Measurements from ENCODE around the gene UBL5.
"Not testable (repeated sequence)": the region's sequence is repeated elsewhere in the genome, so short reads cannot be mapped to it uniquely, and the experiment has no call there.

The UBL5 gene

DNA sequence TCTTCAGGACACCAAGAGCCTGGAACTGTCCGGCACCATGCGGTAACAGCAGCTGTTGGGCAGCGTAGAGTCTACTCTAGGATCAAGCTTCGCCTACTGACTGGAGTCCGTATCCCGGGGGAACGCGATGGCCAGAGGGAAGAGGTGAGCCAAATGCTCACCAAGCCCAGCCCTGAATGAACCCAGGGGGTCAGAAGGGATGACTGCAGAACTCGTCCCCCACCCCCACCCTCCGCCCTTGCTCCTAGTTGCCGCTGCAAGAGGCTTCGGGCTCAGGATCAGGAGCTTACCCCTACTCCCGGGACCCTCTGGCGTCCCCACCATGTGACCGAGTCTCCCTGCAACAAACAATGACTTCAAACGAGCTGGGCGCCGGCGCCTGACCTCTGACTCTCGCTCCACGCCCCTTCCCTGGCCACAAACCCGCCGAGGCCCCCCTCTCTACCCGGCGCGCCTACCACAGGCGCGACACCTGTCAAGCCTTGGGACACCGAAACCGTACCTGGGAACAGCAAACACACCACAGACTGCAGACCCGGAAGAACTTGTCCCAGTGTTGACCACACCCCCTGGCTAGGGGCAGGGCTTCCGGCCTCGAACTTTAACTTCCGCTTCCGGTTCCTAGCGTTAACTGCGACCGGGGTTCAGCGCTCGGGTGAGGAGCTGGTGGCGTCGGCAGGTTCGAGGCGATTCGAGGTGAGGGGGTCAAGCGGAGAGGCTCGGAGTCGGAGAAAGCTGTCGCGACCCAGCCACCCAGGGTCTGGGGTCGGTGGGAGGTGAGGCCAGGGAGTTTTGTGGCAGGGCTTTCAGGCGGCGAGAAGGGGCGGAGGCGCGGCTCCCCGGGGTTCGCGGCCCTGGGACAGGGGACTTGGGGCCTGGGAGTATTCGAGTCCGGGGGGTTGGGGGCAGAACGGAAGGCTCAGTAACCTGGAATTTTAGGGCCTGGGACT is at the start of gene UBL5:
Gene UBL5, plus strand, starts transcription at position 630 of the 950 bp plus-strand sequence. CDS start 420 bp downstream, outside the sequence.
- FAIRE-seq: peak; percentile 94

DNA sequence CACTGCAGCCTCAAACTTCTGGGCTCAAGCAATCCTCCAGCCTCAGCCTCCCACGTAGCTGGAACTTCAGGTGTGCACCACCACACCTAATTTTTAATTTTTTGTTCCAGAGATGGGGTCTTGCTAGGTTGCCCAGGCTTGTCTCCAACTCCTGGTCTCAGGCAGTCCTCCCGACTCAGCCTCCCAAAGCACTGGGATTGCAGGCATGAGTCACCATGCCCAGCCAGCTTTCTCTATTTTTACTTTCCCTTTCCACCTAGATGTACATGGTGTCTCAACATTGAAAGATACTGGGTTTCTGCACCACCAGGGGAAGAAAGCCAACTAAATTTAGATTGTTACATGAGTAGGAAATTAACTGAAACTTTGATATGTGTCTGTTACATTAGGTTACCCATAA is 45.4 kb upstream of the UBL5 start:
- FAIRE-seq: no peak

DNA sequence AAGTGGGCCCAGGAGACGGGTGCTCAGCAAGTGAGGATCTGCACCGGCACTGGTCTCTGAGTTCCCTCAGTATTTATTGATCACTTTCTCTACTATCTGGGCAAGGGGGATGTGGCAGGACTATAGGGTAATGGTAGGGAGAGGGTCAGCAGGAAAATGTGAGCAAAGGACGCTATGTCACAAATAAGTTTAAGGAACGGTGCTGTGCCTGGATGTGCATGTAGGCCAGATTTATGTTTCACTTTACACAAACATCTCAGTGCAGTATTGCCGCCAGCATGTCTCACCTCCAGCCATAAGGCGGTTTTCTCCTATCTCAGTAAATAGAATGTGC is 43.6 kb upstream of the UBL5 start:
- not testable (repeated sequence) for FAIRE-seq

DNA sequence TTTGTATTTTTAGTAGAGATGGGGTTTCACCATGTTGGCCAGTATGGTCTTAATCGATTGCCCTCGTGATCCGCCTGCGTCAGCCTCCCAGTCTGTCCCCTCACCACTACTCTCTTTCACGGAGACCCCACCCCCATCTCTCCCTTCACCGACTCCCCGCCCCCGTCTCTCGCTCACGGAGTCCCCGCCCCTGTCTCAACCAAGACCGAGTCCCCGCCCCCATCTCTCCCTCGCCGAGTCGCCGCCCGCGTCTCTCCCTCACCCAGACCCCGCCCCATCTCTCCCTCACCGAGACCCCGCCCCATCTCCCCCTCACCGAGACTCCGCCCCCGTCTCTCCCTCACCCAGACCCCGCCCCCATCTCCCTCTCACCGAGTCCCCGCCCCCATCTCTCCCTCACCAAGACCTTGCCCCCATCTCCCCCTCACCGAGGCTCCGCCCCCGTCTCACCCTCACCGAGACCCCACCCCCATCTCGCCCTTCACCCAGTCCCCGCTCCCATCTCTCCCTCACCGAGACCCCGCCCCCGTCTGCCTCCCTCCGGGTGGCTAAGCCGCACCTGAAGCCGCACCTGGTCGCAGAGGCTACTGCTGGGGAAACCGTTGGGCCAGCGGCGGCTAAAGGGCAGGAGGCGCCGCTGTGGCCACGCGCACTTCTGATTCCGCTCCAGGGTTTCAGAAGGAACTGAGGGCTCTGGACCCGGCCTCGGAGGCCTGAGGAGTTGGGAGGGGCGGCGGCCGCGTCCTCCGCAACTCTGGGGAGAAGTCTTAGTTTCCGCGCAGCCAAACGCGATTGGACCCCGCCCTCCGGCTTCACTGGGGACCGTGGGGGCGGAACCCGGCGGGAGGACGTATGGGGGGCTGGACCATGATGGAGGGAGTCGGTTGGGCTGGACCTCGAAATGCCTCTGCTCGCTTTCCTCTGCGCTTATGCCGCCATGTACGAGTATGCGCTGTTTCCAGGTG is 42.1 kb upstream of the UBL5 start:
- no peak for FAIRE-seq

DNA sequence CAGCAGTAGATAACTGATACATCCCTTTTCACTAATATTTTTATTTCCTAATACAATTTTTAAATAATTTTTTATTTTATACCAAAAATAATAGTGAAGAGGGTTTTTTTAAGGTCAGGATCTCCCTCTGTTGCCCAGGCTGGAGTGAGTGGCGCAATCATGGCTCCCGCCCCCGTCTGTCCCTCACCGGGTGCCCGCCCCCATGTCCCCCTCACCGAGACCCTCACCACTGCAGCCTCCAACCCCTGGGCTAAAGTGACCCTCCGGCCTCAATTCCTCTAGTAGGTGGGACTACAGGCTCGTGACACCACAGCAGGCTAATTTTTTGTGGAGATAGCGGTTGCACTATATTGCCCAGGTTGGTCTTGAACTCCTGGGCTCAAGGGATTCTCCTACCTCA is 41.4 kb upstream of the UBL5 start:
- no peak for FAIRE-seq

DNA sequence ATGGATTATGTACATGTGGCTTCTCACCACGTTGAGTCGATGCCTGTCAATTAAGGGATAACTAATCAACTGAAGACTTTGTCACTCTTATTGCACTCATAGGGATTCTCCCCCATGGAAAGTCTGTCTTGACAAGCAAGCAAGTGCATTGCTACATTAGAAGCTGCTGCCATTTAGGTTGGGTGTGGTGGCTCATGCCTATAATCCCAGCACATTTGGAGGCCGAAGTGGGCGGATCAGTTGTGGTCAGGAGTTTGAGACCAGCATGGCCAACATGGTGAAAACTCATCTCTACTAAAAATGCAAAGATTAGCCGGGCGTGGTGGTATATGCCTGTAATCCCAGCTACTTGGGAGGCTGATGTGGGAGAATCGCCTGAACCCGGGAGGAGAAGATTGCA is 40.9 kb upstream of the UBL5 start:
- no peak for FAIRE-seq

DNA sequence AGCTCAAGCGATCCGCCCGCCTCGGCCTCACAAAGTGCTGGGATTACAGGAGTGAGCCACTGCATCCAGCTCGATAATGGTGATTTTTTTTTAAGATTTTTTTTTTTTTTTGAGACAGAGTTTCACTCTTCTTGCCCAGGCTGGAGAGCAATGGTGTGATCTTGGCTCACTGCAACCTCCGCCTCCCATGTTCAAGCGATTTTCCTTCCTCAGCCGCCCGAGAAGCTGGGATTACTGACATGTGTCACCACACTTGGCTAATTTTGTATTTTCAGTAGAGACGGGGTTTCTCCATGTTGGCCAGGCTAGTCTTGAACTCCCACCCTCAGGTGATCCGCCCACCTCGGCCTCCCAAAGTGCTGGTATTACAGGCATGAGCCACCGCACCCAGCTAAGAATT is 39.1 kb upstream of the UBL5 start:
- not testable (repeated sequence) for FAIRE-seq

DNA sequence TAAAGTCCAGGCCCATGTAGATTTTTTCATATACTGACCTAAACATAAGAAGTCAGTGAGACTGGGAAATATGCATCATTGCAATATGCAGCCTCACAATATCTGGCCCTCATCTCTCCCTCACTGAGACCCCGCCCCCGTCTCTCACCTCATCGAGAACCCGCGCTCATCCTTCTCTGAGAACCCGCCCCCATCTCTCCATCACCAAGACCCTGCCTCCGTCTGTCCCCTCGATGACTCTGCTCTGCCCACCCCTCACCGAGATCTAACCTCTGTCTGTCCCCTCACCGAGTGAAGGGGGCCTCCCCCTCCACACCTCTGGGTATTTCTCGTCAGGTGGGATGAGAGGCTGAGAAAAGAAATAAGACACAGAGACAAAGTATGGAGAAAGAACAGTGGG is 38.7 kb upstream of the UBL5 start:
- no peak for FAIRE-seq

DNA sequence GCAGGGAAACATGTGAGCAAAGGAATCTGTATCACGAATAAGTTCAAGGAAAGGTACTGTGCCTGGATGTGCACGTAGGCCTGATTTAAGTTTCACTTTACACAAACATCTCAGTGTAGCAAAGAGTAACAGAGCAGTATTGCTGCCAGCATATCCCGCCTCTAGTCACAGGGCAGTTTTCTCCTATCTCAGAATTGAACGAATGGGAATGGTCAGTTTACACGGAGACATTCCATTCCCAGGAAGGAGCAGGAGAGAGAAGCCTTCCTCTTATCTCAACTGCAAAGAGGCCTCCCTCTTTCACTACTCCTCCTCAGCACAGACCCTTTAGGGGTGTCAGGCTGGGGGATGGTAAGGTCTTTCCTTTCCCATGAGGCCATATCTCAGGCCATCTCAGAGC is 38.1 kb upstream of the UBL5 start:
- not testable (repeated sequence) for FAIRE-seq

DNA sequence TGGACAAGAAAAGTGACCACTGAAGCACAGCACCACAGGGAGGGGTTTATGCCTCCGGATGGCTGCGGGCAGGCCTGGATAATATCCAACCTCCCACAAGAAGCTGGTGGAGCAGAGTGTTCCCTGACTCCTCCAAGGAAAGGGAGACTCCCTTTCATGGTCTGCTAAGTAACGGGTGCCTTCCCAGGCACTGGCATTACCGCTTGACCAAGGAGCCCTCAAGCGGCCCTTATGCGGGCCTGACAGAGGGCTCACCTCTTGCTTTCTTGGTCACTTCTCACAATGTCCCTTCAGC is 36.7 kb upstream of the UBL5 start:
- not testable (repeated sequence) for FAIRE-seq

DNA sequence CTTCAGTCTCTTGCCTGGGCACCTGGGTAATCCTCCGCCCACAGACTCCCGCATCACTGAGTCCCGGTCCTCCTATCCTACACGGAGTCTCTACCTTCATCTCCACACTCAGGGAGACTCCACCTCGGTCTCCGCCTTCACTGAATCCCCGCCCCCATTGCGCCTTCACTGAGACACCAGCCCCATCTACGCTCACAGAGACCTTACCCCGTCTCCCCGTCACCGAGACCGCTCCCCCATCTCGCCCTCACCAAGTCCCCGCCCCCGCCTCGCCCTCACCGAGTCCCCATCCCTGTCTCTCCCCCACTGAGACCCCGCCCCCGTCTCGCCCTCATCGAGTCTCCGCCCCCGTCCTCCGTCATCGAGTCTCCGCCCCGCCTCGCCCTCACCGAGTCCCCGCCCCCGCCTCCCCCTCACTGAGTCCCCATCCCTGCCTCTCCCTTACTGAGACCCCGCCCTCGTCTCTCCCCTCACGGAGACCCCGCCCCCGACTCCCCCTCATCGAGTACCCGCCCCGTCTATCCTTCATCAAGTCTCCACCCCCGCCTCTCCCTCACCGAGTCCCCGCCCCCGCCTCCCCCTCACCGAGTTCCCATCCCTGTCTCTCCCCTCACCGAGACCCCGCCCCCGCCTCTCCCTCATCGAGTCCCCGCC is 36.0 kb upstream of the UBL5 start:
- no peak for FAIRE-seq

DNA sequence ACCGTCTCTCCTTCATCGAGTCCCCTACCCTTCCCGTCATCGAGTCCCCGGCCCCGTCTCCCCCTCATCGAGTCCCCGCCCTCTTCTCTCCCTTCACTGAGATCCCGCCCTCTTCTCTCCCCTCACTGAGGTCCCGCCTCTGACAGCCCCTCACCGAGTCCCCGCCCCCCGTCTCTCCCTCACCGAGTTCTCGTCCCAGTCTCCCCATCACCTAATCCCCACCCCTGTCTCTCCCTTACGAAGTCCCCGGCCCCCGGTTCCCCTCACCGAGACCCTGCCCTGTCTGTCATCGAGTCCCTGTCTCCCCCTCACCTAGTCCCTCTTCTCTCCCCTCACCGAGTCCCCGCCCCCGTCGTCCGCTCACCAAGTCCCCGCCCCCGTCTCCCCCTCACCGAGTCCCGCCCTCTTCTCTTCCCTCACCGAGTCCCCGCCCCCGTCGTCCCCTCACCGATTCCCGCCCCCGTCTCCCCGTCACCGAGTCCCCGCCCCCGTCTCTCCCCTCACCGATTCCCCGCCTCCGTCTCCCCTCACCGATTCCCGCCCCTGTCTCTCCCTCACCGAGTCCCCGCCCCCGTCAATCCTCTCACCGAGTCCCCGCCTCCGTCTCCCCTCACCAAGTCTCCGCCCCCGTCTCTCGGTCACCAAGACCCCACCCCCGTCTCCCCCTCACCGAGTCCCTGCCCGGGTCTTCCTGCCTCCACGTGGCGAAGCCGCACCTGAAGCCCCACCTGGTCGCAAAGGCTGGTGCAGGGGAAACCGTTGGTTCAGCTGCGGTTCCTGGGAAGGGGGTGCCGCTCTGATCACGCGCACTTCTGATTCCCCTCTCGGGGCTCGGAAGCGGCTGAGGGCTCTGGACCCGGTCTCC is 35.3 kb upstream of the UBL5 start:
- FAIRE-seq: no peak

DNA sequence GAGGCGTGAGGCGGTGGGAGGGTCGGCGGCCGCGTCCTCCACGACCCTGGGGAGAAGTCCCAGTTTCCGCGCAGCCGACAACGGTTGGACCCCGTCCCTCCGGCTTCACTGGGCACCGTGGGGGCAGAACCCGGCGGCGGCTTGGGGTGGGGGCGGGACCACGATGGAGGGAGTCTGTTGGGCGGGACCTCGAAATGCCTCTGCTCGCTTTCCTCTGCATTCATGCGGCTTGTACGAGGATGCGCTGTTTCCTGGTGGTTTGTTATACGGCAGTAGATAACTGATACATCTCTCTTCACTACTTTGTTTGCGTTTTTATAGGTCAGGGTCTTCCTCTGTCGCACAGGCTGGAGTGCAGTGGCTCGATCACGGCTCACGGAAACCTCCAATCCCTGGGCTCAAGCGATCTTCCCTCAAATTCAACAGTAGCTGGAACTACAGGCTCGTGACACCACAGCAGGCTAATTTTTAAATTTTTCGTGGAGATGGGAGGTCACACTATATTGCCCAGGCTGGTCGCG is 34.6 kb upstream of the UBL5 start:
- no peak for FAIRE-seq

DNA sequence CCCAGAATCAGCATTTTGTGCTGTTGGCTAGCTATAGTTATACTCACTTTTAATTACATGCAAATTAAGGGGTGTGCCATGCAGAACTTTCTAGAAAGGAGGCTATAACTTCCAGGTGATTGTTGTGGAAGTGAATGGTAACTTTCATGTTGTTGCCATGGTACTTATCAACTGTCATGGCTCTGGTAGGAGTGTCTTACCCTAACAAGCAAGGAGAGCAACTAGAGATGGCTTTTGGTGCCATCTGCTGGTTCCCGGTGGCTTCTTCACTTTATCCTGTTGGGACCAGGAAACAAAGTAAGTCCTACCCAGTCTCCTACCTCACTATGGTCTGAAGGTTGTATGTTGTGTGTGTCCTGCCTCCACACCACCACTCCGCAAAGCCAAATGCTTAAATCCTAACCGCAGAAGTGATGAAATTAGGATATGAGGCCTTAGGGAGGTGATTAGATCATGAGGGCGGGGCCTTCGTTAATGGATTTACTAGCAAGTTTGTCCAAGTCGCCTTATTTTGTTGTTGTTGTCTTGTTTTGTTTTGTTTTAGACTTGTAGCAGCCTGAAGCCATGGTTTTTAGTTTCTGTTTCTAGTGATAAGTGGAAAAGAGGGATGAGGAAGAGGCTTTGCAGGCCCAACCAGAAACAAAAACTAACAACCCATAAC is 31.5 kb upstream of the UBL5 start:
- peak; percentile 99 for FAIRE-seq

DNA sequence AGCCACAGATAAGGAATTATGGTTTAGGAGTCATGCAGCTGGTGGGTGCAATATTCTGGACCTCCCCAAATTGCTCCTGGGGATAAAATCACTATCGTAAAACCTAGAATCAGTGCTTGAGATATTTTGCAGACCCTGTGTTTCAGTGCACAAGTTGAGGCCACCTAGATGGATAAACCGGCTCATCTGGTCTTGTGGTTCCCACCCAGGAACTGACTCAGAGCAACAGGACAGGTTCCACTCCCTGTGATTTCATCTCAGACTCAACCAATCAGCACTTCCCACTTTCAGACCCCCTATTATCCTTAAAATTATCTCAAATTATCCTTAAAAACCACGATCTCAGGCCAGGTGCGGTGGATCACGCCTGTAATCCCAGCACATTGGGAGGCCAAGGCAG is 29.8 kb upstream of the UBL5 start:
- no peak for FAIRE-seq

DNA sequence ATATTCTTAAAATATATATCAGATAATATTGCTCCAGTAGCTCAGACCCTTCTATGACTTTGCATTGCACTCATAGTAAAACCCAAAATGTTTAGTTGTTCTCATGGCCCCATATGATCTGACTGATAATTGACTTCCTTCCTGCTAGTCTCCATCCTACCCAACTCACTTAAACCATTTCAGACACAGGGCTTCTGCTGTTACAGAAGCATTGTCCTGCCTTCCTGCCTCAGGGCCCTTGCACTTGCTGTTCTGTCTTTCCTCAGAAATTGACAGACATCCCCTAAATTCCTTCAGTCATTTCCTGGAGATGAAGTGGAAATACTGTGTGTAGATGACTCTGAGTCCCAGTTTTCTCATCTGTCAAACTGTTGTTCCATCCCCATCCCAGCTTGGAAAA is 28.6 kb upstream of the UBL5 start:
- FAIRE-seq: no peak

DNA sequence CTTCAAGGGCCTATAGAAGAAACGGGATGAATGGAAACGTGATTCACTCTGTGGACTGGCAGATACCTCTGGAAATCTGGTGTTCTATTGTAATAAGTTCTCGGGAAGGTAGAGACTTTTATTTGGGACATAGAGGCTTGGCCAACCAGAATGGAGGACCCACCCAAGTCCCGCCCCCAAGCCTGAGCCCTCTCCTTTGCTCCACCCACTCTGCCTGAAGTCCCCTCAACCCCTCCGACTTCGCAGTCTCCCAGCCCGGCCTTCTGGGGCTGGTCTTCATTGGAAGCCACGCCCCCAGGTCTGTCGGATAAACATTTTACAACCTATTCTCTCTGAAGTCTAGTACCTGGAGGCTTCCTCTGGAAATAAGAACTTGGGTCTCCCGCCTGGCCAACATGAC is 25.7 kb upstream of the UBL5 start:
- FAIRE-seq: no peak

DNA sequence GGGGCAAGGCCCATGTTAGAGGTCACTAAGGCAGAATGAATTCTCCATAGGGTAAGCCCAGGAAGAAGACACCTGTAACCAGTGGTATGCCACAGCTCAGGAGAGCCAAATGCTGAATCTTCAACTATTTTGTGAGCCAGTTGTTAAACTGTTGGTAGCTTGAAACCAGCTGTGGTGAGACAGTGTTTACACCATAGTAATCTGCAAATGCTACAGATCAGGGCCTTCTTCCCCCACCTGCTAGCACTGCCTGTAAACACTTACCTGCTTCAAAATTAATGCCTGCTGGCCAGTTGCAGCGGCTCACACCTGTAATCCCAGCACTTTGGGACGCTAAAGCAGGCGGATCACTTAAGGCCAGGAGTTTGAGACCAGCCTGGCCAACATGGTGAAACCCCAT is 20.9 kb upstream of the UBL5 start:
- FAIRE-seq: no peak

DNA sequence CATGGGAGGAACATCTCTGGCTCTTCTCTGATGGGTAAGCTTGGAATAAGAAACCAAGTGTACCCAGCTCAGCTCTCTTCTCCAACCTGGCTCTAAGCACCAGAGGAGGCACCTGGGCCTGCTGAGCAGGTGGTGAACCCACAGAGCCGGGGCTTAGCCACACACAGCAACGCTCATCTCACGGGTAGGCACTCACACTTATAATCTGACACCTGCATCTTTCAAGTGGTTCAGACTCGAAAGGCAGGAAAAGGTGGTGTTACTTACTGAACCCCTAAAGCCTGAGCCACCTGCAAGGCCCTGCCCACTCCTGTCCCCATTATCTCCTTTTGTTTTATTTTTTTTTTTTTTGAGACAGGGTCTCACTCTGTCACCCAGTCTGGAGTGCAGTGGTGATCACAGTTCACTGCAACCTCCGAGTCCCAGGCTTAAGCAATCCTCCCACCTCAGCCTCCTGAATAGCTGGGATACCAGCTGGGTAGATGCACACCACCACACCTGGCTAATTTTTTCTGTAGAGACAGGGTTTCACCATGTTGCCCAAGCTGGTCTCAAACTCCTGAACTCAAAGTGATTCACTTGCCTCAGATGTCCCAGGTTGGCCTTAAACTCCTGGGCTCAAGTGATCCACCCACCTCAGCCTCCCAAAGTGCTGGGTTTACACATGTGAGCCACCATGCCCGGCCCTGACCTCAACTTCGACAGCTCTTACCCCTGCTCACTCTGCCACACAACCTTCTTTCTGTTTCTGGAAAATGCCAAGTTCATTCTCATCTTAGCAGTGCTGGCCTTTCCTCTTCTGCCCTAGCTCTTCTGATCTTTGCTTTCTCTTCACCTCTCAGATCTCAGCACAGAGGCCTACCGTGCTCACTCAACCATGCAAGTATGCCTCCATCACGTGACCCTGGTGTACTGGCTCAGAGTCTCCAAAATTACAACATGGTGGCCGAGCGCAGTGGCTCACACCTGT is 18.6 kb upstream of the UBL5 start:
- FAIRE-seq: no peak

DNA sequence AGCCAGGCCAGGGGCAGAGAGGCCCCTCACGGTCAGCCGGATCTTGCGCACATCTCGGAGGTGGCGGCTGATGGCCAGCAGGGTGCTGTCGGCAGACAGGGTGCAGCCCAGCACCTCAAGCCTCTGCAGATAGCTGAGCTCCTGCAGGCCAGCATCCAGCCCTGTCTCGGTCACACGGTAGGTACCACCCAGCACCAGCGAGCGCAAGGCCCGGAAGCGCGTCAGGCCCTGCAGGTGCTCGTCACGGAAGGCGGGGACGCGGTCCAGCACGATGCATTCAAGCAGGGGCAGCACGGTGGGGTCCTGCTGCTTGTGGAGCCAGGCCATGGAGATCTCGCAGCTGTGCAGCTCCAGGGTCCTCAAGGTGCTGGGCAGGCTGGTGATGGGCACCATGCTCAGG is 16.6 kb upstream of the UBL5 start:
- no peak for FAIRE-seq
